Neural progenitor cell (in vitro differentiated cells): ENCODE data around the gene HHAT. TPM values are rescaled to one million over a fixed set of nuclear protein-coding genes. Genes with fewer than 3 reads are reported as not detected.

Source experiments
- DNase-seq: peaks from one replicate; pipeline ENCODE4 v3.0.0-alpha.2; 2016; ENCODE audit warnings: low spot score
- H2AFZ ChIP-seq: fragments of 200-600 bp; sonication (generic); replicated peaks from 2 replicates; pipeline ENCODE4 v1.6.1; 2016; ENCODE audit warnings: antibody characterized with exemption
- H3F3A ChIP-seq: fragments of 200-600 bp; sonication (generic); 2 replicates; pipeline ENCODE4 v1.6.1; 2016; ENCODE audit warnings: antibody characterized with exemption, low read depth
- H3K27ac ChIP-seq: fragments of 200-600 bp; sonication (generic); 2 replicates; pipeline ENCODE4 v1.5.1; 2016; ENCODE audit warnings: mild to moderate bottlenecking
- H3K27me3 ChIP-seq: fragments of 200-600 bp; sonication (generic); 2 replicates; pipeline ENCODE4 v1.6.1; 2016; ENCODE audit warnings: mild to moderate bottlenecking, moderate library complexity
- H3K36me3 ChIP-seq: fragments of 200-600 bp; sonication (generic); 2 replicates; pipeline ENCODE4 v1.5.1; 2016
- H3K4me1 ChIP-seq: fragments of 200-600 bp; sonication (generic); 2 replicates; pipeline ENCODE4 v1.6.1; 2016; ENCODE audit warnings: mixed run types
- H3K4me2 ChIP-seq: fragments of 200-600 bp; sonication (generic); 2 replicates; pipeline ENCODE4 v1.6.1; 2016
- H3K4me3 ChIP-seq: fragments of 200-600 bp; sonication (generic); 2 replicates; pipeline ENCODE4 v1.5.1; 2016
- H3K79me2 ChIP-seq: fragments of 200-600 bp; sonication (generic); 2 replicates; pipeline ENCODE4 v1.6.1; 2016; ENCODE audit warnings: low read depth
- H3K9ac ChIP-seq: fragments of 200-600 bp; sonication (generic); 2 replicates; pipeline ENCODE4 v1.6.1; 2016
- H3K9me3 ChIP-seq: fragments of 200-600 bp; sonication (generic); 2 replicates; pipeline ENCODE4 v1.5.1; 2016; ENCODE audit warnings: low read depth
- H4K20me1 ChIP-seq: fragments of 200-600 bp; sonication (generic); 2 replicates; pipeline ENCODE4 v1.6.1; 2016; ENCODE audit warnings: low read depth
- H3K27ac Mint-ChIP-seq: 3 replicates; pipeline ENCODE4 v1.8.0; 2021; ENCODE audit warnings: mixed read lengths
- H3K27me3 Mint-ChIP-seq: 2 replicates; pipeline ENCODE4 v1.8.0; 2022; ENCODE audit warnings: low read depth, mild to moderate bottlenecking, inconsistent platforms, moderate library complexity, mixed read lengths; ENCODE audit not compliant: insufficient read depth
- H3K36me3 Mint-ChIP-seq: 3 replicates; pipeline ENCODE4 v1.8.0; 2021; ENCODE audit warnings: mixed read lengths
- H3K4me1 Mint-ChIP-seq: 3 replicates; pipeline ENCODE4 v1.8.0; 2021; ENCODE audit warnings: mixed read lengths
- H3K4me3 Mint-ChIP-seq: 3 replicates; pipeline ENCODE4 v1.8.0; 2021; ENCODE audit warnings: mild to moderate bottlenecking, moderate library complexity, mixed read lengths
- H3K9me3 Mint-ChIP-seq: 3 replicates; pipeline ENCODE4 v1.8.0; 2020; ENCODE audit warnings: mixed read lengths
- EZH2 ChIP-seq: fragments of 200-600 bp; sonication (generic); IDR thresholded peaks from 2 replicates; pipeline ENCODE4 v1.6.1; 2017; ENCODE audit warnings: antibody characterized with exemption, mild to moderate bottlenecking, moderate library complexity
- EZH2phosphoT487 ChIP-seq: fragments of 200-600 bp; sonication (generic); IDR thresholded peaks from 2 replicates; pipeline ENCODE4 v1.6.1; 2017; ENCODE audit warnings: antibody characterized with exemption
- total RNA-seq: library from RNA; depleted of rRNA; stranded (reverse); fragments of >200 nt; gene quantifications from 2 replicates; pipeline ENCODE4 v1.2.3, GENCODE V29; 2015; ENCODE audit warnings: low replicate concordance
- TF ChIP-seq, protein P1 (sequence below): fragments of 200-600 bp; sonication (generic); IDR thresholded peaks from 2 replicates; pipeline ENCODE4 v1.5.1; 2017; ENCODE audit warnings: antibody characterized with exemption, mild to moderate bottlenecking

HHAT gene
- total RNA-seq, 1 donor from 2014 or later = 10.3 TPM

DNA sequence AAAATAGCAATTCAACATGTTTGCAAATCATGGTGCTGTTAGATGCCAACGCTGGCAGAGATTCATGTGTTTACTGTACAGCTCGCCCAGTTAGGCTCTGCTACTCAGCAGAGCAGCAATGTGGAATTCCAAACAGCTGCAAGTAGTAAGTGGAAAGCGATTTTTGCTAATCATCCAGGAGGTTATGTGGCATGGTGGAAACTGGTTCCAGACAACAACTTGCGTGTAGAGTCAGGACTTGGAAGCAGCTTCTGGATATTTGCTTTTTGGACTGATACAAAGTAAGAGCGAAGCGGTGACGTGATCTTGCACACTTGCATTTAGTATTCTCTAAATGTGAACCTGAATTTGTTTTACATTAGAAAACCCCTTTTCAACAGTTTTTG is 27.1 kb upstream of the HHAT start:
- H3K27ac ChIP-seq = no peak overlapping the region
- no peak overlapping the region for H3K4me2 ChIP-seq
- no peak overlapping the region for H3K4me3 ChIP-seq
- peaks cover 13% of the 10 kb centered on the region for H3K4me1 ChIP-seq
- Mint-ChIP-seq H3K27me3 (peaks cover 13% of the 10 kb centered on the region), H3K4me3 (no peak overlapping the region), H3K9me3 (peaks cover 2% of the 10 kb centered on the region), H3K4me1 (peaks cover 12% of the 10 kb centered on the region), H3K36me3 (no peaks in the 10 kb centered on the region), H3K27ac (no peak overlapping the region)
- DNase-seq = no peak
- no peaks in the 10 kb centered on the region for H3K27me3 ChIP-seq
- H3K79me2 ChIP-seq = no peaks in the 10 kb centered on the region
- no peaks in the 10 kb centered on the region for H3F3A ChIP-seq
- no peak overlapping the region for H2AFZ ChIP-seq
- no peak overlapping the region for H3K9ac ChIP-seq
- TF ChIP-seq EZH2 (no peak), EZH2phosphoT487 (no peak)
- TF ChIP-seq, protein P1, sequence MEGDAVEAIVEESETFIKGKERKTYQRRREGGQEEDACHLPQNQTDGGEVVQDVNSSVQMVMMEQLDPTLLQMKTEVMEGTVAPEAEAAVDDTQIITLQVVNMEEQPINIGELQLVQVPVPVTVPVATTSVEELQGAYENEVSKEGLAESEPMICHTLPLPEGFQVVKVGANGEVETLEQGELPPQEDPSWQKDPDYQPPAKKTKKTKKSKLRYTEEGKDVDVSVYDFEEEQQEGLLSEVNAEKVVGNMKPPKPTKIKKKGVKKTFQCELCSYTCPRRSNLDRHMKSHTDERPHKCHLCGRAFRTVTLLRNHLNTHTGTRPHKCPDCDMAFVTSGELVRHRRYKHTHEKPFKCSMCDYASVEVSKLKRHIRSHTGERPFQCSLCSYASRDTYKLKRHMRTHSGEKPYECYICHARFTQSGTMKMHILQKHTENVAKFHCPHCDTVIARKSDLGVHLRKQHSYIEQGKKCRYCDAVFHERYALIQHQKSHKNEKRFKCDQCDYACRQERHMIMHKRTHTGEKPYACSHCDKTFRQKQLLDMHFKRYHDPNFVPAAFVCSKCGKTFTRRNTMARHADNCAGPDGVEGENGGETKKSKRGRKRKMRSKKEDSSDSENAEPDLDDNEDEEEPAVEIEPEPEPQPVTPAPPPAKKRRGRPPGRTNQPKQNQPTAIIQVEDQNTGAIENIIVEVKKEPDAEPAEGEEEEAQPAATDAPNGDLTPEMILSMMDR = no peak
- no peaks in the 10 kb centered on the region for H3K9me3 ChIP-seq
- no peaks in the 10 kb centered on the region for H4K20me1 ChIP-seq
- H3K36me3 ChIP-seq = no peaks in the 10 kb centered on the region

DNA sequence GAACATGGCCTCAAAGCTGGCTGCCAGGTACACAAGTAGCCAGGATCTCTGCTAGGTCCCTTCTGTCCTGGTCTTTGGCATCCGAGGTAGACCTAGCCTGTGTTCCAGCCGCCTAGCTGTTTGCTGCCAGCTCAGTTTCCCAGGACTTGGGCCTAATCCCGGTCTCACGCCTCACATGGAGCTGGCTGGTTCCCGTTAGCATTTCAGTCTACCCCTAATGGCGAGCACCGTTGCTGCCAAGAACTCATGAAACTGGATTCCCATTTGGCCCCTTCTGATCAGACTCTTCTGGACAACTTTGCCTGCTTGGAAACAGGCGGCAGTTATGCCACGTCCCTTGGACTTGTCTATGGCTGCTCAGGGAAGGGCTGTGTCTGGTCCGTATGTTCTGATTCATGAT is 26.2 kb upstream of the HHAT start:
- H3K36me3 ChIP-seq = no peaks in the 10 kb centered on the region
- no peak for DNase-seq
- no peaks in the 10 kb centered on the region for H4K20me1 ChIP-seq
- peaks cover 12% of the 10 kb centered on the region for H3K4me1 Mint-ChIP-seq
- H3K9me3 ChIP-seq = no peaks in the 10 kb centered on the region
- TF ChIP-seq, protein P1 = no peak
- TF ChIP-seq EZH2phosphoT487 (no peak), EZH2 (no peak)
- H3K27me3 Mint-ChIP-seq = peaks cover 16% of the 10 kb centered on the region
- no peak overlapping the region for H3K4me3 ChIP-seq
- no peak overlapping the region for H3K4me3 Mint-ChIP-seq
- H3K9me3 Mint-ChIP-seq = no peaks in the 10 kb centered on the region
- no peak overlapping the region for H3K4me2 ChIP-seq
- H3K36me3 Mint-ChIP-seq = no peaks in the 10 kb centered on the region
- H3K79me2 ChIP-seq = no peaks in the 10 kb centered on the region
- peaks cover 13% of the 10 kb centered on the region for H3K4me1 ChIP-seq
- no peaks in the 10 kb centered on the region for H3F3A ChIP-seq
- no peak overlapping the region for H3K9ac ChIP-seq
- no peaks in the 10 kb centered on the region for H3K27me3 ChIP-seq
- H3K27ac ChIP-seq = no peak overlapping the region
- H2AFZ ChIP-seq = no peak overlapping the region
- no peak overlapping the region for H3K27ac Mint-ChIP-seq

GRCh38 chr1:210303391-210303790 is 25.3 kb upstream of the HHAT start:
- Histone ChIP-seq H3K27ac (no peak overlapping the region), H3K27me3 (no peaks in the 10 kb centered on the region), H3K4me2 (no peak overlapping the region), H3K9me3 (no peaks in the 10 kb centered on the region), H3K4me3 (no peak overlapping the region), H3K9ac (no peak overlapping the region), H3K36me3 (no peaks in the 10 kb centered on the region), H2AFZ (no peak overlapping the region), H3K4me1 (peaks cover 13% of the 10 kb centered on the region), H3F3A (no peaks in the 10 kb centered on the region), H3K79me2 (no peaks in the 10 kb centered on the region), H4K20me1 (no peaks in the 10 kb centered on the region)
- peaks cover 16% of the 10 kb centered on the region for H3K27me3 Mint-ChIP-seq
- DNase-seq = no peak
- TF ChIP-seq EZH2phosphoT487 (no peak), EZH2 (no peak)
- TF ChIP-seq, protein P1 = no peak
- no peak overlapping the region for H3K27ac Mint-ChIP-seq
- H3K4me3 Mint-ChIP-seq = no peak overlapping the region
- no peaks in the 10 kb centered on the region for H3K9me3 Mint-ChIP-seq
- no peaks in the 10 kb centered on the region for H3K36me3 Mint-ChIP-seq
- peaks cover 12% of the 10 kb centered on the region for H3K4me1 Mint-ChIP-seq
